COLO829 (cell line): ENCODE data around the gene SLC25A43.
A peak's percentile ranks its signal among the peaks of the same experiment; 100 is the strongest.

Experiments
- DNase-seq: peaks from one replicate; pipeline ENCODE4 v3.0.0; 2012; ENCODE audit warnings: low spot score

SLC25A43 gene

DNA sequence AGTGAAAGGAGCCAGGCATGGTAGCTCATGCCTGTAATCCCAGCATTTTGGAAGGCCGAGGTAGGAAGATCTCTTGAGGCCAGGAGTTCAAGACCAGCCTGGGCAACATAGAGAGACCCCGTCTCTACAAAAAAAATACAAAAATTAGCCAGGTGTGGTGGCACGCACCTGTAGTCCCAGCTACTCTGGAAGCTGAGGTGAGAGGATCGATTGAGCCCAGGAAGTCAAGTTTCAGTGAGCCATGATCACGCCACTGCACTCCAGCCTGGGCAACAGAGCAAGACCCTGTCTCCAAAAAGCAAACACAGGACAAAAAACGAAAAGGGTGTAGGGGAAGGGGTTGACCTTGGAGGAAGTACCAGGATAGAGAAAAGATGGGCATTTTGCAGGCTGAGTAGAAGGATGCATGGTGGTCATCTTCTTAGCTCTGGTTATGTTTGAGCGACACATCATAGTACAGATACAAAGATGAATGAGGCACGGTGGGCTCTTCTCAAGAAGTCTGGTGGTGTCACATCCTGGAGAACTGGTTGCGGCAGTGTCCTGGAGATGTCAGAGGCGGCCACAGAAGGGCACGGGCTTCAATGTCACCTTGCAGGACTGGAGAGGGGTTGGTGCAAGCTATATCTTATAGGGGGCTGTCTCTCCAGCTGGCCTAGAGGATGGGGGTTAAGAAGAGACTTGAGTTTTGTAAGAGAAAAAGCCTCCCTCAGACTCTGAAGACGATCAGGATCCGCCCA is 101.1 kb downstream of the SLC25A43 start:
- DNase-seq: no peak

DNA sequence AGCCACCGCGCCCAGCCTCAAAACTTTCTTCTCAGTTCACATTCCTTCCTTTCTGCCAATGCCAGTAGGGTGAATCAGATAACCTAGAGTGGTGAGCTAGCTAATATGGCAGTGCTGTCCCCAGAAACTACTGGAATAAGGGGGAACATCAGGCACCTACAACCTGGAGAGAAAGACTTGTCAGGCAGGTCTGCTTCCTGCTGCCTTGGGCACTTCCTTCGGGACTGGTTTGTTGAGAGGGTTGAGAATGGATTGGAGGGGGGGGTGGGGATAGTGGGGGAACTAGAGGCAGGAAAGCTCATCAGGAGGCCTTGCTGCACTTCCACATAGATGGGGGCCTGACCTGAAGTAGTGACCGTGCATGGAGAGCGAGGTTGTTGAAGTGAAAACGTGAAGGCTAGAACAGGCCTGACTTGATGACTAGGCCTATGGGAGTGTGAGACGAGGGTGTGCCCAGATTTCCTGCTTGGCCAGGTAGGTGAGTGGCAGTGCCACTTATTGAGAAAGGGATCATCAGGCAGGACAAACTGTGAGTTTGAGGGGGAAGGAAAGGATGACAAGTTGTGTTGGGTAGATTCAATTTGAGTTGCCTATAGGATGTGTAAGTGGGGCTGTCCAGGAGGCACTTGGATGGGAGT is 102.5 kb downstream of the SLC25A43 start:
- no peak for DNase-seq

DNA sequence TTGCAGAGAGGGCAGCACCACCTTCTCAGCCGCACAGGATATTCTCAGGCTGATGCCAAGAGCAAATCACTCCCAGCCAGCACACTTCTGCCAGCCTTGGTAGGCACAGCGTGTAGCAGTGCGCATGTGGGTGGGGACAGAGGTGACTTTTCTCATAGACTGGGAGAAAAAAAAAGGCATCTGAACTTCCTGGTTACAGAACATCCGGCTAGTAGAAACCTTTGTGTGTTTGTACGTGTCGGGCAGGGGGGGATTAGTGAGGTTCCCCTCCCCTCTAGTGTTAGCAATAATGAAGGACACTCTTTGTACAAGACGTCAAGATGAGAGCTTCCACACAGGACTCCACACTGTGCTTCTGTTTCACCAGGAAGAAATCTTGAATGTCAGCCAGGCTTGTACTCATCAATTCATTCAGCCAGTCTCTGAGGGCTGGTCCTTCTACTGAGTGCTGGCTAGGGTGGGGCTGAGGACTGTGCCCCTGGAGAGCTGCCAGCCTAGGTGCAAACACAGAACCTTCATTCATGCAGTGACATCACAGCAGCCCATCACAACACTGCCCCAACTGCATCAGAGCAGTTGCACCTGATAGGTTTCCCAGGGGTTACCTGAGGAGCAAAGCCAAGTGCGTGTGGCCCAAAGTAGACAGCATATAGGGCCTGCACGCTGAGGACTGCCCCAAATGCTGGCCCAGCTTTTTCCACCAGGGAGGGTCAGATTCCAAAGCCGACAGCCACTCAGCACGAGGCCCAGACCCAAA is 103.8 kb downstream of the SLC25A43 start:
- peak; percentile 82 for DNase-seq

DNA sequence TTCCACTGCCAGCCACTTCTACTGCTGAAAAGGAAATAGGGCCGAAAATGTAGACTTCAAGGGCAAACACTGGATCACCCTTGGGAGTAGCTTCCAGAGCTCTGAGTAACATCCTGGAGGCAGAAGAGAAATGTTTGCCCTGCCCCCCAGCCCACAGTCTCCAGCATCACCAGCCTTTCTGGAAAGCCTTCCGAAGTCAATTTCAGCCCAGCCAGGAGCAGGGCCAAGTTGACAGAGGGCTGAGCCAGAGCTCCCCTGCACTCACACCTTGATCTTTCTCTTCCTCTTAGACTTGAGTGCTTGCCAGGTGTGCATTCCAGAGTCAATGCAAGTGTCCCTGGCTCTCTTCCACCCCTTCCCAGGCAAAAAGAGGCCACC is 104.3 kb downstream of the SLC25A43 start:
- DNase-seq: peak; percentile 85
